Mucosa of stomach (tissue), 1 donor: ENCODE data around the gene CLIC4.
"Not testable (repeated sequence)": the region's sequence is repeated elsewhere in the genome, so short reads cannot be mapped to it uniquely, and the experiment has no call there.

ENCODE experiments used
- H3K27me3 ChIP-seq: one replicate; pipeline ENCODE4 v1.7.0; 2013; ENCODE audit warnings: mild to moderate bottlenecking, low read length; ENCODE audit not compliant: control insufficient read depth, insufficient read depth
- H3K36me3 ChIP-seq: one replicate; pipeline ENCODE4 v1.7.0; 2013; ENCODE audit warnings: low read length; ENCODE audit not compliant: control insufficient read depth, insufficient read depth
- H3K4me1 ChIP-seq: one replicate; pipeline ENCODE4 v1.7.0; 2013; ENCODE audit warnings: mild to moderate bottlenecking, low read length; ENCODE audit not compliant: control insufficient read depth, insufficient read depth
- H3K4me3 ChIP-seq: one replicate; pipeline ENCODE4 v1.7.0; 2013; ENCODE audit warnings: low read length
- H3K9ac ChIP-seq: one replicate; pipeline ENCODE4 v1.7.0; 2013; ENCODE audit warnings: mild to moderate bottlenecking, low read length, moderate library complexity
- H3K9me3 ChIP-seq: one replicate; pipeline ENCODE4 v1.7.0; 2013; ENCODE audit warnings: mild to moderate bottlenecking, low read length, moderate library complexity; ENCODE audit not compliant: control insufficient read depth
- donor health status: Pancreatic carcinoma.

Gene CLIC4

DNA sequence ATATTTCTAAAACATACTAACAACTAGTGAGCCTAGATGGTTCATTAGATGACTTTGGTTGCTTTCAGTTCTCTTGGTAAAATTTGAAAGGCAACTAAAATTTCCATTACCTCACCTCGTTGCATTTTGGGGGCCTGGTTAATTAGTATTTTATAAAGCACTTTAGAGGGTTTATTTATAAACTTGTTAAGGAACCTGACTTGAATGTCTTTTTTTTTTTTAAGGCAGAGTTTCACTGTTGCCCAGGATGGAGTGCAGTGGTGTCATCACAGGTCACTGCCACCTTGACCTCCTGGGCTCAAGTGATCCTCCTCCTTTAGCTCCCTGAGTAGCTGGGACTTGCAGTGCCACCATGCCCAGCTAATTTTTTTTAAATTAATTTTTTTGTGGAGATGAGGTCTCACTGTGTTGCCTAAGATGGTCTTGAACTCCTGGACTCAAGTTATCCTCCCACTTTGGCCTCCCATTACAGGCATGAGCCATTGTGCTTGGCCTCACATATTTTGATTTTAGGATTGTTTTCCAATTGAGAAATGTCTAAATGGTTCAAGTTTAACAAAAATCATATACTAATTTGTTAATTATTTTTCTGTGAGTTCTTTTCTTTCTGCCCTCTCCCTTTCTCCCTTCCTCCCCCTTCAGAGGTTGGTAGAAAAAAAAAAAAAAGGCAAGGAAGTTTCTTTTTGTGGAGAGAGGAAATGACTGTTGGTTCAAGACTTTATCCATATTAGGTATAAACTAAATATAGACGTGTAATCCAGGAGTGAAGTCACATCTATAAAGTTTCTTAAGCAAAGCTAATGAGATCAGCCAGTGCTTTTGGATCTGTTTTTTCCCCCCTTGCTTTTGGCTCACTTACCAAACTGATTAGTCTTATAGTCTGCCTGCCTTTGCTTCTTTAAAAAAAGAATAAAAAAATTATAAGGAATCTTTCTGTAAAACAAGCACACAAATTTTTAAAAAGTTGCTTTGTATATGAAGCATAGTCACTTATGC, 24.7 kb downstream of the CLIC4 start:
- no peaks in the 10 kb centered on the region for H3K4me1 ChIP-seq
- H3K4me3 ChIP-seq: no peak overlapping the region
- H3K9ac ChIP-seq: no peak overlapping the region

DNA sequence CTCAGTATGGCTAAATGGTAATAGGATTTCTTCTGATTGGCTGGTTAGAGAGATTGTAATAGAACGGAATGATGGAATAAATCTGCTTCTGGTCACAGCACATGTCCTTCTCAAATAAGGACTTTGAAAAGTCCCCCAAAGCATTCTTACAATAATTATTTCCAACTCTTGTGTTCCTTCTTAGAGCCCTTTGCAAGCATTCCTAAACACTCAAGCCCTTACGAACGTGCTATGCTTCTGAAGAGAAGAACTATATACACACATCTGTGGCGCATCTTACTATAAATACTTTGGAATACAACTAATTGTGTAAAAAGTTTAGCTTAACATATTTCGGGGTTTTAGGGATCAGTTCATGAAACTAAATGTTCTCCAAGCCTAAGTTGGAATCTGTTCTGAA, 25.6 kb downstream of the CLIC4 start:
- Histone ChIP-seq H3K27me3 (no peaks in the 10 kb centered on the region), H3K9me3 (no peaks in the 10 kb centered on the region), H3K36me3 (no peaks in the 10 kb centered on the region), H3K4me1 (no peaks in the 10 kb centered on the region), H3K4me3 (no peak overlapping the region), H3K9ac (no peak overlapping the region)

More for the DNA sequence above, 24.7 kb downstream of the CLIC4 start:
- no peaks in the 10 kb centered on the region for H3K36me3 ChIP-seq
- no peaks in the 10 kb centered on the region for H3K9me3 ChIP-seq
- H3K27me3 ChIP-seq: no peaks in the 10 kb centered on the region

DNA sequence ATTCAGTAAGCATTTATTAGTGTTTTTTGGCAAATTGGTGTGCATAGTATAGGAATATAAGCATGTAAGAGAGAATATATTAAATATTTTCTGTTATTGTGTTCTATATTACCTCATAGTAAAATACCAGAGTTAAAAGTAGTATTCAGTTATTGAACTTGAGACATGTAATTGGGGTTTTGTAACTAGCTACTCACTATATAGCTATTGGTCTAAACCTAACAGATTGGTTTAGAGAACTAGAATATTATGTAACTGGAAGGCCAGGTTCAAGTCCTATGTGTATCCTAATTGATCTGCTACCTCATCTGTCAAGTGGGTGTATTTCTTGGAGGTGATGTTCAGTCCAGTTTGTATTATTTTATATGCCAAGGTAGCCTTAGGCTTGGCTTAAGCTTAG, 26.3 kb downstream of the CLIC4 start:
- Histone ChIP-seq H3K9me3 (no peaks in the 10 kb centered on the region), H3K36me3 (no peaks in the 10 kb centered on the region), H3K4me1 (no peaks in the 10 kb centered on the region), H3K9ac (no peak overlapping the region), H3K27me3 (no peaks in the 10 kb centered on the region), H3K4me3 (no peak overlapping the region)

DNA sequence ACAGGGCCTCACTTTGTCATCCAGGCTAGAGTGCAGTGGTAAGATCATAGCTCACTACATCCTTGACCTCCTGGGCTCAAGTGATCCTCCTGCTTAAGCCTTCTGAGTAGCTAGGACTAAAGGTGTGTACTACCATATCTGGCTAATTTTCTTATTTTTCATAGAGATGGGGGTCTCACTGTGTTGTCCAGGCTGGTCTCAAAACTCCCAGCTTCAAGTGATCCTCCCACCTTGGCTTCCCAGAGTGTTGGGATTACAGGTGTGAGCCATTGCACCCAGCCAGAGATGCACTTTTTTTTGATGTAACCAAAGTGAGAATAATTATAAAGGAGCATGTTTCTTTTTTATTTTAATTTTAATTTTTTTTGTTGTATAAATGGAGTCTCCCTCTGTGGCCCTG, 28.4 kb downstream of the CLIC4 start:
- Histone ChIP-seq H3K36me3 (no peaks in the 10 kb centered on the region), H3K27me3 (no peaks in the 10 kb centered on the region), H3K9ac (no peak overlapping the region), H3K9me3 (no peaks in the 10 kb centered on the region), H3K4me1 (no peaks in the 10 kb centered on the region), H3K4me3 (no peak overlapping the region)

DNA sequence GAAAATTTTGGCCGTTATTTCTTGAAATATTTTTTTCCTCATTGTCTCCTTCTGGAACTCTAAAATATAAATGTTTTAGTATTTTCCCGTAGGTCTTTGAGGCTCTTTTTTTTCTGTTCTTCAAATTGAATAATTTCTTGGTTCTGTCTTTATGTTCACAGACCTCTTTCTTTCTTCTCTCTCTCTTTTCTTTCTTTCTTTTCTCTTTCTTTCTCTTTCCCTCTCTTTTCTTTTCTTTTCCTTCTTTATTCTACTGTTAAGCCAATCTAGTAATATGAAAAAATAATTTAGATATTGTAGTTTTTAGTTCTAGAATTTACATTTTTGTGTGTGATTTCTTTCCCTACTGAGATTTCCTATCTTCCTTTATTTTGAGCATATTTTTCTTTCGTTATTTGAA, 30.1 kb downstream of the CLIC4 start:
- Histone ChIP-seq H3K4me3 (no peak overlapping the region), H3K9ac (no peak overlapping the region), H3K9me3 (no peaks in the 10 kb centered on the region), H3K27me3 (no peaks in the 10 kb centered on the region), H3K36me3 (no peaks in the 10 kb centered on the region), H3K4me1 (no peaks in the 10 kb centered on the region)

DNA sequence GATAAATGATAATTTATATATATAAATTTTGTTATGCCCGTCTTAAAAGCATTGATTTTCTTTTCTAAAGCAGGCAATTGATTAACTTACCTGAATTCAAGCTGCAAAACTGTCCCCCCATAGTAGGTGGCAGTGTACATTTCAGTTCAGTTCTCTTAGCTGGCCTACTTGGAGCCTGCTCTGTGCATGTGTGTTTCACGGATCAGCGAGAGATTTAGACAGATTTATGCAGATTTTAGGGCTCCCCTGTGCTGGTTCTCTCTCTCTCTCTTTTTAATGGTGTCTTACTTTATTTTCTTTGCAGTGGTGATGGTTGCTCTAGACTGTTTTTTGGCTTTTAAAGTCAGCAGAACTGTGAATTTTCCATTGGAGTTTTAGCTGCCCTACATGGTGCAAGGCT, 30.7 kb downstream of the CLIC4 start:
- Histone ChIP-seq H3K9me3 (no peaks in the 10 kb centered on the region), H3K4me3 (no peak overlapping the region), H3K9ac (no peak overlapping the region), H3K4me1 (no peaks in the 10 kb centered on the region), H3K27me3 (no peaks in the 10 kb centered on the region), H3K36me3 (no peaks in the 10 kb centered on the region)

DNA sequence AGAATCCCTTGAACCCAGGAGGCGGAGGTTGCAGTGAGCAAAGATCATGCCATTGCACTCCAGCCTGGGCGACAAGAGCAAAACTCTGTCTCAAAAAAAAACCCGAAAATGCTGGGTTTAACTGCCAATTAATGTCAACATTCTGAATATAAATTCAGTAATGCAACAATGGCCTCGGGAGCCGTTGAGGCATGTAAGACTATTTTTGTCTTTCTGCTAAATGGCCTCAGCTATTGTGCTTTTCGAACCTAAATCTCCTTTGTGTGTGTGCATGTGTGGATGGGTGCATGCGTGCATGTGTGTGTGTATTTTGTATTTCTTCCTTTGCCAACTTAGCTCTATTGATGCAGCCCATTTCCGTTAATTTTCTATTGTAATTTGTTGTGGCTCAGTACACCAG, 31.6 kb downstream of the CLIC4 start:
- no peak overlapping the region for H3K9ac ChIP-seq
- no peak overlapping the region for H3K4me3 ChIP-seq
- H3K4me1 ChIP-seq: no peaks in the 10 kb centered on the region
- H3K9me3 ChIP-seq: no peaks in the 10 kb centered on the region
- no peaks in the 10 kb centered on the region for H3K36me3 ChIP-seq
- H3K27me3 ChIP-seq: no peaks in the 10 kb centered on the region

DNA sequence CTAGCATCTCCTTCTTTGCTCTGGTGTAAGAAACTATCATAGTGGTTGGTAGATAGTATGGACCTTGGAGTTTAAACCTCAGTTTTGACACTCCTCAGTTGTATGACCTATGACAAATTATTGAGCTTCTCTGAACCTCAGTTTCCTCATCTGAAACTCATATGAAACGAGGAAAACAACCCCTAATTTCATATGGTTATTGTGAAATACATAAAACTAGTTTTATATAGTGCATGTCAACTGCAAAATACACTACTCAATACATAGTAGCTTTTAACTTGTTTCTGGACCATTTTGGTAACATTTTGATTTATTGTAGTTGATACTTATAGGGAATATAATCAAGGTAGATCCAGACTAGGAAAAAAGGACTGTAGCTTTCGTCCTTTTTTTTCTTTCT, 32.9 kb downstream of the CLIC4 start:
- Histone ChIP-seq H3K36me3 (no peaks in the 10 kb centered on the region), H3K4me1 (no peaks in the 10 kb centered on the region), H3K4me3 (no peak overlapping the region), H3K27me3 (no peaks in the 10 kb centered on the region), H3K9me3 (no peaks in the 10 kb centered on the region), H3K9ac (no peak overlapping the region)

DNA sequence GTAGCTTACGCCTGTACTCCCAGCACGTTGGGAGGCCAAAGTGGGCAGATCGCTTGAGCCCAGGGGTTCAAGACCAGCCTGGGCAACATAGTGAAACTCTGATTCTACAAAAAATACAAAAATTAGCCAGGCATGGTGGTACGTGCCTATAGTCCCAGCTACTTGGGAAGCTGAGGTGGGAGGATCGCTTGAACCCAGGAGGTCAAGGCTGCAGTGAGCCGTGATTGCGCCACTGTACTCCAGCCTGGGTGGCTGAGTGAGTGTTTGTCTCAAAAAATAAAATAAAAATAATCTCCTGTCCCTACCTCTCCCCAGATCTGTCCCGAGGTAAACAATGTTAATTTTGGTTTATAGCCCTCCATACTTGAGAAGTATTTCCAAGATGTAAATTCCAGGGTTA, 34.0 kb downstream of the CLIC4 start:
- not testable (repeated sequence) for H3K4me1 ChIP-seq, H3K27me3 ChIP-seq, H3K4me3 ChIP-seq, H3K36me3 ChIP-seq, H3K9me3 ChIP-seq, H3K9ac ChIP-seq

DNA sequence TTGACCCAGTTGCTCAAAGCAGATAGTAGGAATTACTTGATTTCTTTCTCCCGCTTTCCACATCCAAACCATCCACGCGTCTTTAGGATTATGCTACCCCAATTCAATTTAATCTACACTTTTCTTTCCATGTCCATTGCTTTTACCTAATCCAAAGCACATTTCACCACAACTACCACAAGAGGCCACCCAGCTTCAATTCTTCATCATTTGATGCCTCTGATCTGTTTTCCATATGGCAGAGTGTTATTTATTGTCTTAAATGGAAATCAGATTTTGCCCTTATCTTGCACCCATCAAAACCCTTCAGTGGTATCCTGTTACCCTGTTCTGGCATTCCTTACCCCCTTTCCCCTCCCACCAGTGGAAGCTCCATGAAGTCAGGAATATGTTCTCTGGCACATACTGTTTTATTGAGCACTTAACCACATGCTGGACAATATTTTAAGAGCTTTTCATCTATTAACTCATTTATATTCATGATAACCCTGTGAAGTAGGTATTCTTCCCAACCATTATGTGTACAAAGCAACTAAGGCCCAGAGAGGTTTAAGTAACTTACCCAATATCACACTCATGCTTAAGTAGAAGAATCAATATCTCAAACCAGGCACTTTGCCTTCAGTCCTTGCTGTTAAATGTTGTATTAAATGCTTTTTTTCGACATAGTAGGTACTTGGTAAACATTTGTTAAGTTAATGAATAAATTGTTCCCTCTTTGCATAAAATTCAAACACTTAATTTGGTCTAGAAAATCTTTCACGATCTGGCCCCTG, 34.6 kb downstream of the CLIC4 start:
- Histone ChIP-seq H3K9me3 (no peaks in the 10 kb centered on the region), H3K4me3 (no peak overlapping the region), H3K9ac (no peak overlapping the region), H3K4me1 (no peaks in the 10 kb centered on the region), H3K27me3 (no peaks in the 10 kb centered on the region), H3K36me3 (no peaks in the 10 kb centered on the region)

DNA sequence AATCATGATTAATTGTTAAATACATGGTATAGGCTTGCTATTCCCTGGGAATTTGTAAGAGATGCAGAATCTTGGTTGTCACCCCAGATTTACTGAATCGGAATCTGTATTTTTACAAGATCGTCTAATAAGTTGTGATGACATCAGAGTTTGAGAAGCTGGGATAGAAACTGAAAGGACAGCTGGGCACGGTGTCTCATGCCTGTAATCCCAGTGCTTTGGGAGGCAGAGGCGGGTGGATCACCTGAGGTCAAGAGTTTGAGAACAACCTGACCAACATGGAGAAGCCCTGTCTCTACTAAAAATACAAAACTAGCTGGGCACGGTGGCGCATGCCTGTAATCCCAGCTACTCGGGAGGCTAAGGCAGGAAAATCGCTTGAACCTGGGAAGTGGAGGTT, 35.4 kb downstream of the CLIC4 start:
- not testable (repeated sequence) for H3K4me1 ChIP-seq, H3K9me3 ChIP-seq, H3K4me3 ChIP-seq, H3K9ac ChIP-seq, H3K27me3 ChIP-seq, H3K36me3 ChIP-seq

DNA sequence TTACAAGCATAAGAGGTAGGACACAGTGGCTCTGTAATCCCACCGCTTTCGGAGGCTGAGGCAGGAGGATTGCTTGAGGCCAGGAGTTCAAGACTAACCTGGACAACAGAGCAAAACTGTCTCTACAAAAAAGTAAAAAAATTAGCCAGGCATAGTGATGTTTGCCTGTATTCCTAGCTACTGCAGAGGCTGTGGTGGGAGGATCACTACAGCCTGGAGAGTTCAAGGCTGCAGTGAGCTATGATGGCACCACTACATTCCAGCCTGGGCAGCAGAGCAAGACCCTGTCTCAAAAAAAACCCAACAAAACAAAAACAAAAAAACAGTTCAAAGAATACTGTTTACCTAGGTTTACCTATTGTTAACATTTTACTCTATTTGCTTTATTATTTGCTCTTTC, 37.4 kb downstream of the CLIC4 start:
- Histone ChIP-seq H3K27me3 (no peaks in the 10 kb centered on the region), H3K4me3 (no peak overlapping the region), H3K36me3 (no peaks in the 10 kb centered on the region), H3K4me1 (no peaks in the 10 kb centered on the region), H3K9me3 (no peaks in the 10 kb centered on the region), H3K9ac (no peak overlapping the region)
